Pancreas (tissue), 10 donors: ENCODE results near the gene NEK11. TPM values are rescaled to one million over a fixed set of nuclear protein-coding genes. Genes with fewer than 3 reads are reported as not detected.
A peak's percentile ranks its signal among the peaks of the same experiment; 100 is the strongest.

ENCODE experiments used
- ATAC-seq, 4 donors: fragments of 200-7000 bp; cut with Tn5 transposase; one replicate each; pipeline versions ENCODE4 v1.8.0 to v1.9.1; 2020; ENCODE audit warnings: mild to moderate bottlenecking in 4 of 4, moderate library complexity in 4 of 4
- DNase-seq, 6 donors: peaks; one replicate each; pipeline ENCODE4 v3.0.0-alpha.2; 2020
- FAIRE-seq: peaks from 2 replicates; lab custom pipeline; 2012; peaks lifted over from hg19 to GRCh38; lab: Jason Lieb, UNC
- H3K27ac ChIP-seq, 4 donors: fragments of 200-600 bp; sonication (generic); 1 replicate in 3 of 4; 2 replicates in 1 of 4; pipeline versions ENCODE4 v1.5.0 to v1.8.0; 2020
- H3K27me3 ChIP-seq, 4 donors: fragments of 200-600 bp; one replicate each; pipeline ENCODE4 v1.8.0; 2021
- H3K36me3 ChIP-seq, 3 donors: fragments of 200-600 bp; sonication (generic) in 1 of 3; one replicate each; pipeline versions ENCODE4 v1.5.0 to v1.8.0; 2020 to 2021
- H3K4me1 ChIP-seq, 3 donors: fragments of 200-600 bp; one replicate each; pipeline ENCODE4 v1.8.0; 2021
- H3K4me3 ChIP-seq, 4 donors: fragments of 200-600 bp; sonication (generic) in 2 of 4; one replicate each; pipeline versions ENCODE4 v1.5.0 to v1.8.0; 2020 to 2021
- H3K9me3 ChIP-seq, 4 donors: fragments of 200-600 bp; one replicate each; pipeline ENCODE4 v1.8.0; 2021
- CTCF ChIP-seq, 4 donors: fragments of 200-600 bp; sonication (generic) in 3 of 4; IDR thresholded peaks; one replicate each; pipeline versions ENCODE4 v1.5.0 to v1.8.0; 2021; ENCODE audit warnings: antibody characterized with exemption in 4 of 4
- WGBS, 2 donors: extraction: QIAGEN DNeasy Blood & Tissue Kit; methylation state at CpG; one replicate each; pipeline ENCODE4 v1.1.7; 2013; 5-methylcytosine and 5-hydroxymethylcytosine counted together
- intact Hi-C, 3 donors: fragments of 100-400 bp; cut with DNase I; formaldehyde crosslinking; loops; one replicate each; pipeline versions ENCODE4 v1.11.1 to v1.14.2; 2022
- polyA plus RNA-seq, 2 donors: library from polyadenylated mRNA; stranded (reverse); fragments of 200-250 nt; gene quantifications; one replicate each; pipeline ENCODE4 v1.2.3, GENCODE V29; 2013
- total RNA-seq, 6 donors: library from RNA; stranded (reverse); fragmentation: NEBNext Ultra II Directional in 4 of 6; extraction: Animal tissue kit (Norgen Biotek cat#: 25700) in 4 of 6; gene quantifications; one replicate each; pipeline versions ENCODE4 v1.2.1 to v1.2.4, GENCODE V29; 2021 to 2023
- donor health status: healthy with polysubstance abuse.
- donor health status: DM: no; HTN: no; CAD: no; lungs with moderate emphysema.
- donor health status: DM: no; HTN: no; CAD: no.
- donor health status: control.
- donor health status: control.
- donor health status: Bipolar disorder and iron deficiency.
- donor health status: DM: yes; HTN: yes; CAD: no.
- donor health status: DM: no; HTN: no; CAD: no.
- donor health status: DM: no; HTN: no; CAD: no.
- donor health status: DM: yes; HTN: yes; CAD: no.

The NEK11 gene
- total and polyA plus RNA-seq, 8 donors: 2.1 to 7.2 (median 3.3) TPM

DNA sequence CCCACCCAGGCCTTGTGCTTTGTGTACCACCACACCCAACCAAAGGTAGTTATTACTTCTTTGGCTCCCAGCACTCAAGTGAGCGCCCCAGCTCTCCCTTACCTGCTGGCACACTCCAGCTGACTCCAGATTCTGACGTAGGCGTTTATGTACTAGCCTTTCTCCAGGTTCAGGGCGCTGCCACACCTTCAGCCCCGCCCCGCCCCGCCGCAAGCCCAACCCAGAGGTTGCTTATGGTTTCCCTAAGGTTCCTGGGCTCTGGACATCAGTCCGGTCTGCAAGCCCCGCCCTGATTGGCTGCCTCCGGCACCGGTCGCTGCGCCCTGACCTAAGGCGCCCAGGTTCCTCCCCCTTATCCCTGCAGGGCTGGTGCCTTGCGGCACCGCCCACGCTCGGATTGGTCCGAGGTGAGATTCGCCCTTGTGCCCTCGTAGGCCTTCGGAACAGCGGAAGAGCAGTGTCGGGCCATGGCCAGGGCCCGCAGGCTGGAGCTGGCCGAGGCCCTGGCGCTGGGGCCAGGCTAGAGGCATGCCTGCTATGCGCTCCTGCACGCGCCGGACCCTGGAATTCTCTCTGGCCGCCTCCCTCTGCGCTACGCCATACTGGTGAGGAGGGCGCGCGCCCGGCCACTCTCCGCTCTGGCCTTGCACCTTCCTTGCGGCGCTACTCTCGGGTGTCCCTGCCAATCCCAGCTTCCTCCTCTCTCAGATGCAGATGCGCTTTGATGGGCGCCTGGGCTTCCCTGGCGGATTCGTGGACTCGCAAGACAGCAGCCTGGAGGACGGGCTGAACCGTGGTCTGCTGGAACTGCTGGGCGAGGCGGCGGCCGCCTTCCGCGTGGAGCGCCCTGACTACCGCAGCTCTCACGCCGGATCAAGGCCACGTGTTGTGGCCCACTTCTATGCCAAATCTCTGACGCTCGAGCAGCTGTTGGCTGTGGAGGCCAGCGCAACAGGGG, 335.1 kb downstream of the NEK11 start:
- Histone ChIP-seq H3K4me1 (peaks cover 4 to 19% (median 8%) of the 10 kb centered on the region in 3 donors), H3K27me3 (no peaks in the 10 kb centered on the region), H3K27ac (peak overlapping the region; percentile 84 to 98 (median 93)), H3K36me3 (no peaks in the 10 kb centered on the region), H3K4me3 (peak overlapping the region; percentile 22 to 65 (median 56)), H3K9me3 (no peaks in the 10 kb centered on the region)
- FAIRE-seq (no peak), DNase-seq (peak; percentile 92 to 99 (median 98)), ATAC-seq (peak; percentile 93 to 97 (median 94))
- intact Hi-C loops: no loop called here
- no peak for TF ChIP-seq CTCF (IDR thresholded peaks at IDR 0.05)
- WGBS, 2 donors: 2 to 3% methylated on average over 58 to 64 of the region's 64 CpGs

GRCh38 chr3:131363275-131363674, 336.6 kb downstream of the NEK11 start:
- TF ChIP-seq CTCF (IDR thresholded peaks at IDR 0.05): no peak
- H3K27me3 ChIP-seq: no peaks in the 10 kb centered on the region
- no peaks in the 10 kb centered on the region for H3K36me3 ChIP-seq
- WGBS, 2 donors: 48 to 49% methylated on average over 3 of the region's 3 CpGs
- H3K4me1 ChIP-seq: peaks cover 4 to 19% (median 8%) of the 10 kb centered on the region in 3 donors
- FAIRE-seq: no peak
- no peak for ATAC-seq
- H3K9me3 ChIP-seq: no peaks in the 10 kb centered on the region
- intact Hi-C loops: no loop called here
- peak in 2 of 6 donors; percentile 31 to 45 for DNase-seq
- no peak overlapping the region for H3K4me3 ChIP-seq
- H3K27ac ChIP-seq: no peak overlapping the region

GRCh38 chr3:131370935-131371687, 344.4 kb downstream of the NEK11 start:
- WGBS, 2 donors: 78 to 83% methylated on average over 10 of the region's 10 CpGs
- FAIRE-seq: no peak

DNA sequence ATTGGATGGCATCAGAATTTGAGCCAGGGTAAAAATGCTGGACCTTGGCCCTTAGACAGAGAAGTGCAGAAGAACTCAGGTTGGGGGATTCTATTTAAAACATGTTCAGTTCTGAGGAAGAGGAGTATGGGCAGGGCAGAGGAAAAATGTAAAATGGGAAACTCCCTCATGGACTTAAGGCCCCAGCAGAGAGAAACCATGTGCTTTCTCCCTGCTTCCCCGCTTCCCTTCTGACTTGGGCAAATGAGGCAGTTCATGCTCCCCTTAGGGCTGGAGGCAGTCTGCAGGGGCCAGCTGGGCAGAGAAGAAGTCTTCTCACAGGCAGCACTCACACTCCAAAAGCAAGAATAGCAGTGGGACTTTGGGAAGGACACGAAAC, 345.0 kb downstream of the NEK11 start:
- DNase-seq (no peak), FAIRE-seq (no peak), ATAC-seq (peak in 1 of 4 donors; percentile 18)
- Histone ChIP-seq H3K27ac (no peak overlapping the region), H3K4me1 (no peaks in the 10 kb centered on the region), H3K36me3 (no peaks in the 10 kb centered on the region), H3K4me3 (no peak overlapping the region), H3K27me3 (no peaks in the 10 kb centered on the region), H3K9me3 (no peaks in the 10 kb centered on the region)
- intact Hi-C loops: no loop called here
- 90 to 100% methylated on average over 2 of the region's 2 CpGs for WGBS, 2 donors
- TF ChIP-seq CTCF (IDR thresholded peaks at IDR 0.05): no peak

More at GRCh38 chr3:131370935-131371687, 344.4 kb downstream of the NEK11 start:
- Histone ChIP-seq H3K27me3 (no peaks in the 10 kb centered on the region), H3K27ac (no peak overlapping the region), H3K9me3 (no peaks in the 10 kb centered on the region), H3K4me3 (no peak overlapping the region), H3K4me1 (no peaks in the 10 kb centered on the region), H3K36me3 (no peaks in the 10 kb centered on the region)
- intact Hi-C loops: no loop called here
- peak in 2 of 4 donors; percentile 40 to 55 for ATAC-seq
- no peak for DNase-seq
- no peak for TF ChIP-seq CTCF (IDR thresholded peaks at IDR 0.05)
